ENCODE results near the gene RNF34.

RNF34 gene

DNA sequence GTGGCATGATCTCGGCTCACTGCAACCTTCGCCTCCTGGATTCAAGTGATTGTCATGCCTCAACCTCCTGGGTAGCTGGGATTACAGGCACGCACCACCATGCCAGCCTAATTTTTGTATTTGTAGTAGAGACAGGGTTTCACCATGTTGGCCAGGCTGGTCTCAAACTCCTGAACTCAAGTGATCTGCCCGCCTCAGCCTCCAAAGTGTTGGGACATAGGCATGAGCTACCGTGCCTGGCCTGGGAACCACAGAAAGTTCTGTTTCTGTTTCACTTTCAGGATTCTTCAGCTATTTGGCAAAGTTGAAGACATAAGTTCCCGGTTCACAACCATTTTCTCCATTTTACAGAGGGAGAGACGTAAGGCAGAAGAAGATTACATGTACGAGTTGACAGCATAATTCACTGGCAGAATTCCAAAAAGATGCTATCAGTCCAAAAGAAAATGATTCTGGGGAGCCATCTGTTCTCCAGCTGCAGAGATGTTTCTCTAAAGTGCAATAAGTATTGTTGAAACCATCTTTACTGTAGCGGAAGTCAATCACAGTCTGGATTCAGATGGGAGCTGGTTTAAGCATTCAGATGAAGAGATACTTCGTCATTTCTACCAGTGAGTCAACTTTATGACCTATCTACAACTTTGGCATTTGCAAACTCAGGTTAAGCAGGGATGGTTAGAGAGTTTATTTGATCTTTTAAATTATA, 8.1 kb upstream of the RNF34 start (continued):
- TF ChIP-seq, protein P1, sequence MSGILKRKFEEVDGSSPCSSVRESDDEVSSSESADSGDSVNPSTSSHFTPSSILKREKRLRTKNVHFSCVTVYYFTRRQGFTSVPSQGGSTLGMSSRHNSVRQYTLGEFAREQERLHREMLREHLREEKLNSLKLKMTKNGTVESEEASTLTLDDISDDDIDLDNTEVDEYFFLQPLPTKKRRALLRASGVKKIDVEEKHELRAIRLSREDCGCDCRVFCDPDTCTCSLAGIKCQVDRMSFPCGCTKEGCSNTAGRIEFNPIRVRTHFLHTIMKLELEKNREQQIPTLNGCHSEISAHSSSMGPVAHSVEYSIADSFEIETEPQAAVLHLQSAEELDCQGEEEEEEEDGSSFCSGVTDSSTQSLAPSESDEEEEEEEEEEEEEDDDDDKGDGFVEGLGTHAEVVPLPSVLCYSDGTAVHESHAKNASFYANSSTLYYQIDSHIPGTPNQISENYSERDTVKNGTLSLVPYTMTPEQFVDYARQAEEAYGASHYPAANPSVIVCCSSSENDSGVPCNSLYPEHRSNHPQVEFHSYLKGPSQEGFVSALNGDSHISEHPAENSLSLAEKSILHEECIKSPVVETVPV (CRISPR knock-in tag; IDR thresholded peaks at IDR 0.05): 0 out of 2 replicates have a peak, but pooled peaks have one; percentile 32
- TF ChIP-seq BACH2 (CRISPR knock-in tag; IDR thresholded peaks at IDR 0.05; ENCODE audit: borderline replicate concordance) (no peak), CSDC2 (CRISPR knock-in tag; IDR thresholded peaks at IDR 0.05) (0 out of 2 replicates have a peak, but pooled peaks have one; percentile 14)

DNA sequence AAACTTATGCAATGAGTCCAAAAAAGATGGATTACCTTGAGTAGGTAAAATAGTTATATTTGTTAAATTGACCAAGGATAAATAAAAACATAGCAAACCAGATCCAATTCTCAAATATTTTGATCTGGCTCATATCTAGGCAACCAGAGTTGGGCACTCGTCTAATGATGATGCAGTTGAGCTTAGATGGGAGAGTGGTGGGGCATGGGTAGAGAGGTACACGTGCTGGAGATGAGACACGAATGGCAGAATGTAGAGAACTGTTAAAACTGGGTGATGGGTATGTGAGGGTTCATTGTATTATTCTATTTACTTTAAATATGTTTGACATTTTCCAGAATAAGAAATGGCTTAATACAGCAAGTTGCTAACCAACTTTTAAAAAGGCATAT, 7.6 kb upstream of the RNF34 start:
- TF ChIP-seq ZNF70 (CRISPR knock-in tag; IDR thresholded peaks at IDR 0.05): no peak
- TF ChIP-seq, protein P2, sequence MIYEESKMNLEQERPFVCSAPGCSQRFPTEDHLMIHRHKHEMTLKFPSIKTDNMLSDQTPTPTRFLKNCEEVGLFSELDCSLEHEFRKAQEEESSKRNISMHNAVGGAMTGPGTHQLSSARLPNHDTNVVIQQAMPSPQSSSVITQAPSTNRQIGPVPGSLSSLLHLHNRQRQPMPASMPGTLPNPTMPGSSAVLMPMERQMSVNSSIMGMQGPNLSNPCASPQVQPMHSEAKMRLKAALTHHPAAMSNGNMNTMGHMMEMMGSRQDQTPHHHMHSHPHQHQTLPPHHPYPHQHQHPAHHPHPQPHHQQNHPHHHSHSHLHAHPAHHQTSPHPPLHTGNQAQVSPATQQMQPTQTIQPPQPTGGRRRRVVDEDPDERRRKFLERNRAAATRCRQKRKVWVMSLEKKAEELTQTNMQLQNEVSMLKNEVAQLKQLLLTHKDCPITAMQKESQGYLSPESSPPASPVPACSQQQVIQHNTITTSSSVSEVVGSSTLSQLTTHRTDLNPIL (CRISPR knock-in tag; IDR thresholded peaks at IDR 0.05; ENCODE audit: low read depth): 0 out of 2 replicates have a peak, but pooled peaks have one; percentile 0
- ATAC-seq: peak; percentile 57

DNA sequence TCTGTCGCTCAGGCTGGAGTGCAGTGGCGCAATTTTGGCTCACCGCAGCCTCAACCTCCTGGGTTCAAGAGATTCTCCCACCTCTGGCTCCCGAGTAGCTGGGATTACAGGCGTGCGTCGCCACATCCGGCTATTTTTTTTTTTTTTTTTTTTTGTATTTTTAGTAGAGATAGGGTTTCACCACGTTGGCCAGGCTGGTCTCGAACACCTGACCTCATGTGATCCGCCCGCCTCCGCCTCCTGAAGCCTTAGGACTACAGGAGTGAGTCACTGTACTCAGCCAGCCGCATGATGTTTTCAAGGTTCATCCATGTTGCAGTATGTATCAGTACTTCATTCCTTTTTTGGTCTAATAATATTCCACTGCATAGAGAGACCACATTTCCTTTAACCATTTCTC, 2.4 kb upstream of the RNF34 start:
- TF ChIP-seq ESRRG (CRISPR knock-in tag; IDR thresholded peaks at IDR 0.05) (no peak), CSDC2 (CRISPR knock-in tag; IDR thresholded peaks at IDR 0.05) (no peak), ZFP30 (CRISPR knock-in tag; IDR thresholded peaks at IDR 0.05) (no peak), TCF4 (CRISPR knock-in tag; IDR thresholded peaks at IDR 0.05; ENCODE audit: borderline replicate concordance) (no peak), ZNF8 (CRISPR knock-in tag; IDR thresholded peaks at IDR 0.05) (no peak), GLIS3 (CRISPR knock-in tag; IDR thresholded peaks at IDR 0.05) (no peak), ZNF565 (CRISPR knock-in tag; conservative IDR thresholded peaks at IDR 0.05; ENCODE audit: low read depth) (no peak), RARB (CRISPR knock-in tag; IDR thresholded peaks at IDR 0.05) (no peak), OSR1 (CRISPR knock-in tag; IDR thresholded peaks at IDR 0.05) (no peak), SNAI2 (CRISPR knock-in tag; IDR thresholded peaks at IDR 0.05) (no peak), TOX (CRISPR knock-in tag; IDR thresholded peaks at IDR 0.05; ENCODE audit: borderline replicate concordance) (no peak), ARNTL (CRISPR knock-in tag; IDR thresholded peaks at IDR 0.05; ENCODE audit: borderline replicate concordance, low read depth) (no peak), ZC3H10 (CRISPR knock-in tag; IDR thresholded peaks at IDR 0.05) (no peak)
- TF ChIP-seq, protein P3, sequence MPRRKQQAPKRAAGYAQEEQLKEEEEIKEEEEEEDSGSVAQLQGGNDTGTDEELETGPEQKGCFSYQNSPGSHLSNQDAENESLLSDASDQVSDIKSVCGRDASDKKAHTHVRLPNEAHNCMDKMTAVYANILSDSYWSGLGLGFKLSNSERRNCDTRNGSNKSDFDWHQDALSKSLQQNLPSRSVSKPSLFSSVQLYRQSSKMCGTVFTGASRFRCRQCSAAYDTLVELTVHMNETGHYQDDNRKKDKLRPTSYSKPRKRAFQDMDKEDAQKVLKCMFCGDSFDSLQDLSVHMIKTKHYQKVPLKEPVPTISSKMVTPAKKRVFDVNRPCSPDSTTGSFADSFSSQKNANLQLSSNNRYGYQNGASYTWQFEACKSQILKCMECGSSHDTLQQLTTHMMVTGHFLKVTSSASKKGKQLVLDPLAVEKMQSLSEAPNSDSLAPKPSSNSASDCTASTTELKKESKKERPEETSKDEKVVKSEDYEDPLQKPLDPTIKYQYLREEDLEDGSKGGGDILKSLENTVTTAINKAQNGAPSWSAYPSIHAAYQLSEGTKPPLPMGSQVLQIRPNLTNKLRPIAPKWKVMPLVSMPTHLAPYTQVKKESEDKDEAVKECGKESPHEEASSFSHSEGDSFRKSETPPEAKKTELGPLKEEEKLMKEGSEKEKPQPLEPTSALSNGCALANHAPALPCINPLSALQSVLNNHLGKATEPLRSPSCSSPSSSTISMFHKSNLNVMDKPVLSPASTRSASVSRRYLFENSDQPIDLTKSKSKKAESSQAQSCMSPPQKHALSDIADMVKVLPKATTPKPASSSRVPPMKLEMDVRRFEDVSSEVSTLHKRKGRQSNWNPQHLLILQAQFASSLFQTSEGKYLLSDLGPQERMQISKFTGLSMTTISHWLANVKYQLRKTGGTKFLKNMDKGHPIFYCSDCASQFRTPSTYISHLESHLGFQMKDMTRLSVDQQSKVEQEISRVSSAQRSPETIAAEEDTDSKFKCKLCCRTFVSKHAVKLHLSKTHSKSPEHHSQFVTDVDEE (CRISPR knock-in tag; IDR thresholded peaks at IDR 0.05): no peak
- TF ChIP-seq, protein P2 (CRISPR knock-in tag; IDR thresholded peaks at IDR 0.05; ENCODE audit: low read depth): no peak
- no peak for ATAC-seq

DNA sequence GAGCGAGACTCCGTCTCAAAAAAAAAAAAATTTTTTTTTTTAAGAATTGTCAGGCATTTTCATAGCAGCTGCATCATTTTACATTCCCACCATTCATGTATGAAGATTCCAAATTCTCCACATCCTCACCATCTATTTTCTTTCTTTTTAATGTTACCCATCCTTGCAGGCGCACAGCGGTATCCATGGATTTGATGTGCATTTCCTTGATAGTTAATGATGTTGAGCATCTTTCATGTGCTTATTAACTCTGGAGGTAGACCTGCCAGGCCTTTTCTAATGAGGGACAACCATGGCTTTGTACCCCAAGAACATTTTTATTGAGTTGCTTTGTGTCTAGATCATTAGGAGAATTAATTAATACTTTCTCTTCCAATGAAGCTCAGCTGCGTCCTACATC, 1.6 kb upstream of the RNF34 start:
- ATAC-seq: no peak
- TF ChIP-seq GLIS3 (CRISPR knock-in tag; IDR thresholded peaks at IDR 0.05): no peak
- TF ChIP-seq ZNF70 (CRISPR knock-in tag; IDR thresholded peaks at IDR 0.05): no peak
- no peak for TF ChIP-seq ZNF565 (CRISPR knock-in tag; conservative IDR thresholded peaks at IDR 0.05; ENCODE audit: low read depth)
- TF ChIP-seq ZFP3 (CRISPR knock-in tag; IDR thresholded peaks at IDR 0.05): no peak

All from SK-N-SH treated with all-trans-retinoic acid at 6 μM for 48 hours (cell line).